Endothelial cell (in vitro differentiated cells): ENCODE measurements around the gene AMBP. TPM values are rescaled to one million over a fixed set of nuclear protein-coding genes. Genes with fewer than 3 reads are reported as not detected.
"Not testable (repeated sequence)": the region's sequence is repeated elsewhere in the genome, so short reads cannot be mapped to it uniquely, and the experiment has no call there.

Source experiments
- DNase-seq: peaks from one replicate; pipeline ENCODE4 v3.0.0; 2021; ENCODE audit warnings: low spot score
- H3K27ac Mint-ChIP-seq: one replicate; pipeline ENCODE4 v1.8.0; 2021; ENCODE audit warnings: mixed read lengths, inconsistent platforms; ENCODE audit not compliant: unreplicated experiment
- H3K27me3 Mint-ChIP-seq: one replicate; pipeline ENCODE4 v1.8.0; 2021; ENCODE audit warnings: mild to moderate bottlenecking, moderate library complexity, mixed read lengths, inconsistent platforms; ENCODE audit not compliant: unreplicated experiment
- H3K36me3 Mint-ChIP-seq: one replicate; pipeline ENCODE4 v1.8.0; 2021; ENCODE audit warnings: mild to moderate bottlenecking, low read depth, mixed read lengths, inconsistent platforms; ENCODE audit not compliant: unreplicated experiment
- H3K4me1 Mint-ChIP-seq: one replicate; pipeline ENCODE4 v1.8.0; 2021; ENCODE audit warnings: mild to moderate bottlenecking, mixed read lengths, inconsistent platforms; ENCODE audit not compliant: unreplicated experiment
- H3K4me3 Mint-ChIP-seq: one replicate; pipeline ENCODE4 v1.8.0; 2021; ENCODE audit warnings: mild to moderate bottlenecking, mixed read lengths, inconsistent platforms; ENCODE audit not compliant: unreplicated experiment
- H3K9me3 Mint-ChIP-seq: one replicate; pipeline ENCODE4 v1.8.0; 2021; ENCODE audit warnings: mixed read lengths, inconsistent platforms; ENCODE audit not compliant: unreplicated experiment
- CTCF ChIP-seq: fragments of 200-600 bp; sonication (generic); IDR thresholded peaks from one replicate; pipeline ENCODE4 v1.5.0; 2021; ENCODE audit warnings: antibody characterized with exemption; ENCODE audit not compliant: unreplicated experiment
- total RNA-seq: library from RNA; stranded (reverse); fragmentation: NEBNext Ultra II Directional; extraction: Animal tissue kit (Norgen Biotek cat#: 25700); gene quantifications from one replicate; pipeline ENCODE4 v1.2.1, GENCODE V29; 2021; ENCODE audit not compliant: unreplicated experiment

The AMBP gene
- total RNA-seq, 1 donor from 2014 or later = not detected

DNA sequence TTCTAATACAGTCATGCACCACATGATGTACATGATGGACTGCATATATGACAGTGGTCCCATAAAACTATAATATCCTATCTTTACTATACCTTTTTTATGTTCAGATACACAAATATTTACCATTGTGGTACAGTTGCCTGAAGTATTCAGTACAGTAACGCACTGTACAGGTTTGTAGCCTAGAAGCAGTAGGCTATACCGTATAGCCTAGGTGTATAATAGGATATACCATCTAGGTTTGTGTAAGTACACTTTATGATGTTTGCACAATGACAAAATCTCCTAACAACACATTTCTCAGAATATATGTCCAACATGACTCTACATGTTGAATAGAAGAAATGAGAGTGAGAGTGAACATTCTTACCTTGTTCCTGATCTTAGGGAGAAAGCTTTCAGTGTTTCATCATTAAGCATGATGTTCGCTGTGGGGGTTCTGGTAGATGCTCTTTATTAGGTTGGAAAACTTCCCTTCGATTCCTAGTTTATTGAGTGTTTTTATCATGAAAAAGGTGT, 31.8 kb downstream of the AMBP start:
- no peak for DNase-seq
- no peak for TF ChIP-seq CTCF
- Mint-ChIP-seq H3K9me3 (no peaks in the 10 kb centered on the region), H3K4me1 (no peaks in the 10 kb centered on the region), H3K27ac (no peak overlapping the region), H3K36me3 (peaks cover 28% of the 10 kb centered on the region), H3K4me3 (no peak overlapping the region), H3K27me3 (peaks cover 3% of the 10 kb centered on the region)

- not testable (repeated sequence) for H3K4me3 Mint-ChIP-seq, H3K27ac Mint-ChIP-seq, H3K4me1 Mint-ChIP-seq, H3K9me3 Mint-ChIP-seq, H3K27me3 Mint-ChIP-seq, DNase-seq
- peaks cover 15% of the 10 kb centered on the region for H3K36me3 Mint-ChIP-seq
Observed at GRCh38 chr9:114043660-114044059, 34.4 kb downstream of the AMBP start.

GRCh38 chr9:114039484-114039883, 38.6 kb downstream of the AMBP start:
- Mint-ChIP-seq H3K4me1 (no peaks in the 10 kb centered on the region), H3K27ac (no peak overlapping the region), H3K27me3 (peaks cover 4% of the 10 kb centered on the region), H3K4me3 (no peak overlapping the region), H3K9me3 (no peaks in the 10 kb centered on the region), H3K36me3 (peaks cover 30% of the 10 kb centered on the region)
- TF ChIP-seq CTCF = no peak
- no peak for DNase-seq

- Mint-ChIP-seq H3K27me3 (peaks cover 8% of the 10 kb centered on the region), H3K27ac (no peak overlapping the region), H3K36me3 (peaks cover 34% of the 10 kb centered on the region), H3K4me1 (no peaks in the 10 kb centered on the region), H3K9me3 (no peaks in the 10 kb centered on the region), H3K4me3 (no peak overlapping the region)
- TF ChIP-seq CTCF = no peak
- DNase-seq = no peak
Observed at GRCh38 chr9:114038724-114039313, 39.3 kb downstream of the AMBP start.

GRCh38 chr9:114037961-114038723, 40.0 kb downstream of the AMBP start:
- Mint-ChIP-seq H3K9me3 (no peaks in the 10 kb centered on the region), H3K4me3 (no peak overlapping the region), H3K27ac (no peak overlapping the region), H3K4me1 (no peaks in the 10 kb centered on the region), H3K27me3 (peaks cover 9% of the 10 kb centered on the region), H3K36me3 (peaks cover 37% of the 10 kb centered on the region)
- DNase-seq = no peak
- TF ChIP-seq CTCF = no peak
